Panc1 (cell line): ENCODE measurements around the gene CHST11.

Experiments used
- POLR2AphosphoS5 ChIP-seq: IDR thresholded peaks from 2 replicates; pipeline ENCODE4 v1.6.1; 2012; ENCODE audit warnings: mild to moderate bottlenecking, low read depth, low read length, moderate library complexity
- TF ChIP-seq, protein P1 (sequence below): fragments of 450-650 bp; IDR thresholded peaks from 2 replicates; pipeline ENCODE4 v1.5.1; 2017; ENCODE audit warnings: mild to moderate bottlenecking
- TF ChIP-seq, protein P2 (sequence below), 2 experiments: IDR thresholded peaks; 2 replicates each; pipeline ENCODE4 v1.6.1; 2011 to 2012; ENCODE audit warnings: low read depth in 2 of 2, control low read depth in 1 of 2, low read length in 1 of 2, mild to moderate bottlenecking in 1 of 2, moderate library complexity in 1 of 2; ENCODE audit not compliant: insufficient read depth in 1 of 2

- TF ChIP-seq, protein P1, sequence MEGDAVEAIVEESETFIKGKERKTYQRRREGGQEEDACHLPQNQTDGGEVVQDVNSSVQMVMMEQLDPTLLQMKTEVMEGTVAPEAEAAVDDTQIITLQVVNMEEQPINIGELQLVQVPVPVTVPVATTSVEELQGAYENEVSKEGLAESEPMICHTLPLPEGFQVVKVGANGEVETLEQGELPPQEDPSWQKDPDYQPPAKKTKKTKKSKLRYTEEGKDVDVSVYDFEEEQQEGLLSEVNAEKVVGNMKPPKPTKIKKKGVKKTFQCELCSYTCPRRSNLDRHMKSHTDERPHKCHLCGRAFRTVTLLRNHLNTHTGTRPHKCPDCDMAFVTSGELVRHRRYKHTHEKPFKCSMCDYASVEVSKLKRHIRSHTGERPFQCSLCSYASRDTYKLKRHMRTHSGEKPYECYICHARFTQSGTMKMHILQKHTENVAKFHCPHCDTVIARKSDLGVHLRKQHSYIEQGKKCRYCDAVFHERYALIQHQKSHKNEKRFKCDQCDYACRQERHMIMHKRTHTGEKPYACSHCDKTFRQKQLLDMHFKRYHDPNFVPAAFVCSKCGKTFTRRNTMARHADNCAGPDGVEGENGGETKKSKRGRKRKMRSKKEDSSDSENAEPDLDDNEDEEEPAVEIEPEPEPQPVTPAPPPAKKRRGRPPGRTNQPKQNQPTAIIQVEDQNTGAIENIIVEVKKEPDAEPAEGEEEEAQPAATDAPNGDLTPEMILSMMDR = no peak
- TF ChIP-seq POLR2AphosphoS5 = no peak
- TF ChIP-seq, protein P2, sequence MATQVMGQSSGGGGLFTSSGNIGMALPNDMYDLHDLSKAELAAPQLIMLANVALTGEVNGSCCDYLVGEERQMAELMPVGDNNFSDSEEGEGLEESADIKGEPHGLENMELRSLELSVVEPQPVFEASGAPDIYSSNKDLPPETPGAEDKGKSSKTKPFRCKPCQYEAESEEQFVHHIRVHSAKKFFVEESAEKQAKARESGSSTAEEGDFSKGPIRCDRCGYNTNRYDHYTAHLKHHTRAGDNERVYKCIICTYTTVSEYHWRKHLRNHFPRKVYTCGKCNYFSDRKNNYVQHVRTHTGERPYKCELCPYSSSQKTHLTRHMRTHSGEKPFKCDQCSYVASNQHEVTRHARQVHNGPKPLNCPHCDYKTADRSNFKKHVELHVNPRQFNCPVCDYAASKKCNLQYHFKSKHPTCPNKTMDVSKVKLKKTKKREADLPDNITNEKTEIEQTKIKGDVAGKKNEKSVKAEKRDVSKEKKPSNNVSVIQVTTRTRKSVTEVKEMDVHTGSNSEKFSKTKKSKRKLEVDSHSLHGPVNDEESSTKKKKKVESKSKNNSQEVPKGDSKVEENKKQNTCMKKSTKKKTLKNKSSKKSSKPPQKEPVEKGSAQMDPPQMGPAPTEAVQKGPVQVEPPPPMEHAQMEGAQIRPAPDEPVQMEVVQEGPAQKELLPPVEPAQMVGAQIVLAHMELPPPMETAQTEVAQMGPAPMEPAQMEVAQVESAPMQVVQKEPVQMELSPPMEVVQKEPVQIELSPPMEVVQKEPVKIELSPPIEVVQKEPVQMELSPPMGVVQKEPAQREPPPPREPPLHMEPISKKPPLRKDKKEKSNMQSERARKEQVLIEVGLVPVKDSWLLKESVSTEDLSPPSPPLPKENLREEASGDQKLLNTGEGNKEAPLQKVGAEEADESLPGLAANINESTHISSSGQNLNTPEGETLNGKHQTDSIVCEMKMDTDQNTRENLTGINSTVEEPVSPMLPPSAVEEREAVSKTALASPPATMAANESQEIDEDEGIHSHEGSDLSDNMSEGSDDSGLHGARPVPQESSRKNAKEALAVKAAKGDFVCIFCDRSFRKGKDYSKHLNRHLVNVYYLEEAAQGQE (IDR thresholded peaks at IDR 0.05; ENCODE audit: insufficient read depth in 1 of 2, low read depth in 2 of 2, low read length in 1 of 2) = no peak
Observed at GRCh38 chr12:104687823-104688573, 231.2 kb downstream of the CHST11 start.
